Left cardiac atrium (tissue), 4 donors: ENCODE measurements around the gene CHRD. TPM values are rescaled to one million over a fixed set of nuclear protein-coding genes. Genes with fewer than 3 reads are reported as not detected.

Source experiments
- ATAC-seq, 2 donors: fragments of 200-7000 bp; cut with Tn5 transposase; one replicate each; pipeline ENCODE4 v1.9.1; 2020; ENCODE audit warnings: mild to moderate bottlenecking in 2 of 2, moderate library complexity in 2 of 2
- DNase-seq: peaks from one replicate; pipeline ENCODE4 v3.0.0-alpha.2; 2020
- intact Hi-C, 2 donors: fragments of 100-400 bp; cut with DNase I; formaldehyde crosslinking; loops; one replicate each; pipeline versions ENCODE4 v1.14.1 to v1.15.1; 2022 to 2023
- total RNA-seq, 2 donors: library from RNA; stranded (reverse); fragmentation: NEBNext Ultra II Directional; extraction: Animal tissue kit (Norgen Biotek cat#: 25700); gene quantifications; one replicate each; pipeline ENCODE4 v1.2.1, GENCODE V29; 2021
- donor health status: DM: no; HTN: yes; CAD: no.
- donor health status: DM: no; HTN: yes; CAD: no; lungs with severe emphysema.
- donor health status: DM: yes; HTN: yes; CAD: no.
- donor health status: Dilated cardiomyopathy.

CHRD gene
- total RNA-seq, 2 donors from 2014 or later, result 7.2 to 12.2 TPM

- no peak for DNase-seq
- intact Hi-C loops, result no loop called here
Measured at GRCh38 chr3:184358921-184359350, 20.9 kb upstream of the CHRD start.

GRCh38 chr3:184359610-184360009, 20.2 kb upstream of the CHRD start:
- intact Hi-C loops, result no loop called here
- no peak for ATAC-seq
- no peak for DNase-seq

More at GRCh38 chr3:184358921-184359350, 20.9 kb upstream of the CHRD start:
- no peak for ATAC-seq

GRCh38 chr3:184360070-184360928, 19.6 kb upstream of the CHRD start:
- no peak for ATAC-seq
- intact Hi-C loops, result no loop called here

GRCh38 chr3:184360929-184361531, 18.8 kb upstream of the CHRD start:
- no peak for DNase-seq
- ATAC-seq, result no peak
- intact Hi-C loops, result no loop called here

More at GRCh38 chr3:184360070-184360928, 19.6 kb upstream of the CHRD start:
- DNase-seq, result no peak

- DNase-seq (peak; percentile 70), ATAC-seq (peak; percentile 72 to 74)
- intact Hi-C loops, result no loop called here
Measured at GRCh38 chr3:184361532-184361931, 18.3 kb upstream of the CHRD start, which contains the start of the genes CLCN2 and POLR2H. TSS of gene CLCN2 (minus strand) at chr3:184361605. CDS start at chr3:184361479, 126 bp downstream. TSS of gene POLR2H (plus strand) at chr3:184361710. CDS start at chr3:184363493, 1,783 bp downstream.

GRCh38 chr3:184361932-184362667, 17.8 kb upstream of the CHRD start:
- intact Hi-C loops, result no loop called here
- ATAC-seq (peak; percentile 33 to 58), DNase-seq (peak; percentile 69)

- intact Hi-C loops, result no loop called here
- DNase-seq (peak; percentile 97), ATAC-seq (peak; percentile 73 to 86)
Measured at GRCh38 chr3:184362668-184363546, 16.9 kb upstream of the CHRD start.

GRCh38 chr3:184366619-184367289, 13.1 kb upstream of the CHRD start:
- ATAC-seq, result no peak
- DNase-seq, result no peak
- intact Hi-C loops, result no loop called here

- ATAC-seq (no peak), DNase-seq (no peak)
- intact Hi-C loops, result no loop called here
Measured at GRCh38 chr3:184368116-184368515, 11.7 kb upstream of the CHRD start.

- intact Hi-C loops, result no loop called here
- ATAC-seq (peak; percentile 61 to 63), DNase-seq (peak; percentile 56)
Measured at GRCh38 chr3:184368586-184369183, 11.2 kb upstream of the CHRD start.

- intact Hi-C loops, result loop anchor here (1.0 to 10.0 kb wide), 5 partner anchors 142 to 403 kb away; no protein-coding TSS in a partner anchor
- ATAC-seq (peak; percentile 84 to 89), DNase-seq (peak; percentile 81)
Measured at GRCh38 chr3:184371570-184372018, 8.3 kb upstream of the CHRD start.

GRCh38 chr3:184372296-184372821, 7.5 kb upstream of the CHRD start:
- intact Hi-C loops, result loop anchor here (2.0 to 10.0 kb wide), 4 partner anchors 142 to 402 kb away; no protein-coding TSS in a partner anchor
- DNase-seq (no peak), ATAC-seq (no peak)

GRCh38 chr3:184372911-184373310, 6.9 kb upstream of the CHRD start:
- DNase-seq, result no peak
- no peak for ATAC-seq
- intact Hi-C loops, result loop anchor here (2.0 to 10.0 kb wide), 4 partner anchors 142 to 402 kb away; no protein-coding TSS in a partner anchor

GRCh38 chr3:184373422-184373821, 6.4 kb upstream of the CHRD start:
- intact Hi-C loops, result loop anchor here (2.0 to 10.0 kb wide), 4 partner anchors 141 to 401 kb away; no protein-coding TSS in a partner anchor

GRCh38 chr3:184375747-184376461, 4.0 kb upstream of the CHRD start:
- intact Hi-C loops, result loop anchor here (10.0 kb wide), 3 partner anchors 139 to 399 kb away; no protein-coding TSS in a partner anchor
- ATAC-seq (no peak), DNase-seq (no peak)

More at GRCh38 chr3:184373422-184373821, 6.4 kb upstream of the CHRD start:
- ATAC-seq, result peak in 1 of 2 donors; percentile 50
- no peak for DNase-seq

GRCh38 chr3:184377374-184377773, 2.5 kb upstream of the CHRD start:
- DNase-seq (no peak), ATAC-seq (no peak)
- intact Hi-C loops, result loop anchor here (10.0 kb wide), 3 partner anchors 137 to 397 kb away; no protein-coding TSS in a partner anchor
